ENCODE data around the gene PPP4R1.

The PPP4R1 gene

GRCh38 chr18:9575558-9575957 is 38.8 kb downstream of the PPP4R1 start:
- H3K4me3 ChIP-seq (ENCODE audit: low read depth, low read length), result no peak overlapping the region
- TF ChIP-seq CTCF (IDR thresholded peaks at IDR 0.05; ENCODE audit: low read depth, low read length, missing control alignments), result no peak
- DNase-seq (ENCODE audit: low read depth), result no peak

GRCh38 chr18:9574473-9575115 is 39.8 kb downstream of the PPP4R1 start:
- TF ChIP-seq CTCF (IDR thresholded peaks at IDR 0.05; ENCODE audit: low read depth, low read length, missing control alignments), result no peak
- no peak overlapping the region for H3K4me3 ChIP-seq (ENCODE audit: low read depth, low read length)
- no peak for DNase-seq (ENCODE audit: low read depth)

- DNase-seq (ENCODE audit: low read depth), result no peak
- TF ChIP-seq CTCF (IDR thresholded peaks at IDR 0.05; ENCODE audit: low read depth, low read length, missing control alignments), result no peak
- no peak overlapping the region for H3K4me3 ChIP-seq (ENCODE audit: low read depth, low read length)
Measured at GRCh38 chr18:9571546-9571945, 42.8 kb downstream of the PPP4R1 start.

GRCh38 chr18:9570255-9570654 is 44.1 kb downstream of the PPP4R1 start:
- DNase-seq (ENCODE audit: low read depth), result no peak
- no peak overlapping the region for H3K4me3 ChIP-seq (ENCODE audit: low read depth, low read length)
- no peak for TF ChIP-seq CTCF (IDR thresholded peaks at IDR 0.05; ENCODE audit: low read depth, low read length, missing control alignments)

GRCh38 chr18:9569178-9569577 is 45.2 kb downstream of the PPP4R1 start:
- DNase-seq (ENCODE audit: low read depth), result no peak
- TF ChIP-seq CTCF (IDR thresholded peaks at IDR 0.05; ENCODE audit: low read depth, low read length, missing control alignments), result no peak
- no peak overlapping the region for H3K4me3 ChIP-seq (ENCODE audit: low read depth, low read length)

GRCh38 chr18:9568186-9568585 is 46.2 kb downstream of the PPP4R1 start:
- TF ChIP-seq CTCF (IDR thresholded peaks at IDR 0.05; ENCODE audit: low read depth, low read length, missing control alignments), result no peak
- no peak for DNase-seq (ENCODE audit: low read depth)

GRCh38 chr18:9565407-9565806 is 49.0 kb downstream of the PPP4R1 start:
- DNase-seq (ENCODE audit: low read depth), result no peak
- no peak for TF ChIP-seq CTCF (IDR thresholded peaks at IDR 0.05; ENCODE audit: low read depth, low read length, missing control alignments)
- no peak overlapping the region for H3K4me3 ChIP-seq (ENCODE audit: low read depth, low read length)

More at GRCh38 chr18:9568186-9568585, 46.2 kb downstream of the PPP4R1 start:
- no peak overlapping the region for H3K4me3 ChIP-seq (ENCODE audit: low read depth, low read length)
